GM18907 (cell line): ENCODE data around the gene ABHD16A.

Experiments
- ATAC-seq: cut with Tn5 transposase; IDR thresholded peaks from one replicate; pipeline ENCODE4 v1.9.1; 2021; ENCODE audit warnings: mild to moderate bottlenecking, moderate library complexity; ENCODE audit not compliant: unreplicated experiment

The ABHD16A gene

DNA sequence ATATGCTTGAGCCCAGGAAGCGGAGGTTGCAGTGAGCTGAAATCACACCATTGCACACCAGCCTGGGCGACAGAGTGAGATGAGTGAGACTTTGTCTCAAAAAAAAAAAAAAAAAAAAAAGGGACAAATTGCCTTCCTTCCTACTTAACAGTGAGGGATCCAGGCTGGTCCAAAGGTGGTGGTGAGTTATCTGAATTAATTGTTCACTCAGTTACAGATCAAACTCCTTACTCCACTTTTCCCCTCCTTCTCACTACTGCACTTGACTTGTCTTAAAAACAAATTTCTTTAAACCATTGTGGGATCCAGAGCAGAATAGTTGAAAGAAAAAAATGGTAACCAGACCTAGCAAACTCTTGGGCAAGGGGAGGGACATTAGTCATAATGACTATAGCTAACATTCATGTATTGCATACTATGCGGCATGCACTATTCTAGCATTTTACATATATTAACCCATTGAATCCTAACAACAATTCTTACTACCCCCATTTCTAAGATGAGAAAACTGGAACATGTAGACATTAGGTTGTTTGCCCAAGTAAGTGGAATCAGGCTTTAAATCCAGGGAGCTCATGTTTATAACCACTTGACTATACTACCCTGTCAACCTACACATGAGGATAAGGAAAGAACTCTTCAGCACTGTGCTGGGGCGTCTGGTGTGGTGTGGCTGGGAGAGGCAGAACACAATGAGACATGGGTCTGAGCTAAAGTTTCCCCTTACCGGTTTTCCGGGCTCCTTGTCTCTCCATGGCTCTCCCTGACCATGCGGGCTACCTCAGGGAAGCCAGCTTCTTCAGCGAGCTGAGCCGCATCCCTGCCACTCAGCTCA lies 39.8 kb downstream of the ABHD16A start:
- no peak for ATAC-seq

DNA sequence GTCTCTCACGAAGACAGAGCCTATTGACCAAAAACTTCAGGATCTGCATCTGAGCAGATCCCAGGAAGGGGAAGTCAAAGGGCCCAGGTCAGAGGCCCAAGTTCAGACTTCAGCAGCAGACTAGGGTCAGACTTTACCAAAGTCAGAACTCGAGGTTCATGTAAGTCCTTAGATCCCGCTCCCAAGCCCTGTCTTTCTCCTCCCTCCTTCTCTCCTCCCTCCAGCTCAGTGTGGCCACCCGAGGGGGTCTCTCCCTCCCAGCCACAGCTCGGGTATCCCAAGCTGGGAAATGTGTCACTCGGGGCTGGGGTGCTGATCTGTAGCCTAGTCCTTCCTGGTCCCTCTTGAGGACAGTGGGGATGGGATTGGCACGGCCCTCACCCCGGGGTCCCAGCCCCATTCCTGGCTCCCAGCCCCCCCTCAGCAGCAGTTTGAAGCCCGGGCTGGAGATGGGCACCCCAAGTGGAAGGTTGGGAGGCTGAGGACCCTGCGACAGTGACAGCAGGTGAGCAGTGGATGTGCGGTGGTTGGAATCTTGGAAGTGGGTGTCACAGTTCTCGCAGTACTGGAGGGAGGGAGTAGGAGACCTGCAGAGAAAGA lies 40.9 kb downstream of the ABHD16A start:
- no peak for ATAC-seq

DNA sequence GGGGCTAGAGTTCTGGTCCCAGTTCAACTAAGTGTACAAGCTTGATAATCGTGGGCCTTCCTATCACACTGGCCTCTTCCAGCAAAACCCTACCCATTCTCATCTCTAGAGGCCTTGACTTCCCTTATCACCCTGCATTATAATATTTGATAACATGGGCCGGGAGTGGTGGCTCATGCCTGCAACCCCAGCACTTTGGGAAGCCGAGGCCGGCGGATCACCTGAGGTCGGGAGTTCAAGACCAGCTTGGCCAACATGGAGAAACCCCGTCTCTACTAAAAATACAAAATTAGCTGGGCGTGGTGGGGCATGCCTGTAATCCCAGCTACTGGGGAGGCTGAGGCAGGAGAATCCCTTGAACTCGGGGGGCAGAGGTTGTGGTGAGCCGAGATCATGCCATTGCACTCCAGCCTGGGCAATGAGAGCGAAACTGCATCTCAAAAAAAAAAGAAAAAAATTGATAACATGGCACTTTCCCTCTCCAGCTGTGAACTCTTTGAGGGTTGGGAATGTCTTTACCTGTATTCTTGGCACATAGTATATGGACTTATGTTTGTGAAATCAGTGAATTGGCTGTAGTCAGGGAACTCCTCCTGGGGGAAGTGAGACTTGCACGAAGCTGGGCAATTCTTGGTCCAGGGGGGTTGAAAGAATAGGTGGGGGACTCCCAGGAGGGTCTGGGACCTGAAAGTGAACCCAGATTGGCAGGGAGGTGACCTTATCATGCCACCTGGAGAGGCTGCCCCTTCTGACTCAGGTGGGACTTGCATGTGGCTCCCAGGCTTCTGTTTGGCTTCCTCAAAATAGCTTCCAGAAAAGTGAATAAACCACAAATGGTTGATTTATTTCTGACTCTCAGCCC lies 41.6 kb downstream of the ABHD16A start:
- no peak for ATAC-seq

DNA sequence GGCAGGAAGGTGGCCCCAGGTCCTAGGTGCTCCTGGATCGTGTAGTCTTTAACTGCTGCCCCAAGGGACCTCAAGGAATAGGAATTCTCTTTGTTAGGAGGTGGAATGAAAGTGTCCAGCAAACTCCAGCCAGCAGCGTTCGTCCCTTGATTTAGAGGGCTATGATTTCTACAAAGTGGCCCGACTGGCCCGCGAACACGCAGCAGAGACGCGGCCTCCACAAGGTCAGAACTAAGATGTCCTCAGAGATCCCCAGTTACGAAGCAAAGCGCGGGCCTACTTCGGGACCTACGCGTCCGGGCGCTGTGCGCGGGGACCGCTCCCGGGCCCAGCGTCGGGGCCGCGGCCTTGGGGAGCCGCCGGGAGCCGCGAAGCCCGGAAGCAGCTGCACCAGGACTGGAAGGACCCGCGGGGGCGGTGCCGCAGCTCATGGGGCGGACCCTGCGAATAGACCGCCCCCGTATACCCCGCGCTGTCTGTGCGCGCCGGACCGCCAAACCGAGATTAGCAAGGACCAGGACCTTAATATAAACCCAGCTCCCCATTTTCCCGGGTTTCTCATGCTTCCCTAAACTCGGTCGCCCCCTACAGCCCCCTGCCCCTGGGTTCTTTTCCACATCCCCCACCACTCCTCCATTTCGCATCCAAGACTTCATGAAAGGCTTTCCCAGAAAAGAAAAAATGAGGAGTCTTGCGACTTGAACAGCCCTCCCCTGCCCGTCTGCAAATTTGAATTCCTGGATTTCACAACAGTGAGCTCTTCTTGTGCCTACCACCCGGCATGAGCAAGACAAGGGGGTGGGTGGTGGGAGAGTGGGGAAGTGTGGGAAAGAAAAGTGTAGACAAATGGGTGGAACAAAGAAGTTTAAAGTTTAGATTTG lies 42.5 kb downstream of the ABHD16A start, which contains the start of gene C6orf47:
TSS of gene C6orf47 (minus strand) at position 398 of the 881 bp plus-strand sequence. CDS start 831 bp downstream, outside the sequence.
- ATAC-seq: peak; percentile 43

DNA sequence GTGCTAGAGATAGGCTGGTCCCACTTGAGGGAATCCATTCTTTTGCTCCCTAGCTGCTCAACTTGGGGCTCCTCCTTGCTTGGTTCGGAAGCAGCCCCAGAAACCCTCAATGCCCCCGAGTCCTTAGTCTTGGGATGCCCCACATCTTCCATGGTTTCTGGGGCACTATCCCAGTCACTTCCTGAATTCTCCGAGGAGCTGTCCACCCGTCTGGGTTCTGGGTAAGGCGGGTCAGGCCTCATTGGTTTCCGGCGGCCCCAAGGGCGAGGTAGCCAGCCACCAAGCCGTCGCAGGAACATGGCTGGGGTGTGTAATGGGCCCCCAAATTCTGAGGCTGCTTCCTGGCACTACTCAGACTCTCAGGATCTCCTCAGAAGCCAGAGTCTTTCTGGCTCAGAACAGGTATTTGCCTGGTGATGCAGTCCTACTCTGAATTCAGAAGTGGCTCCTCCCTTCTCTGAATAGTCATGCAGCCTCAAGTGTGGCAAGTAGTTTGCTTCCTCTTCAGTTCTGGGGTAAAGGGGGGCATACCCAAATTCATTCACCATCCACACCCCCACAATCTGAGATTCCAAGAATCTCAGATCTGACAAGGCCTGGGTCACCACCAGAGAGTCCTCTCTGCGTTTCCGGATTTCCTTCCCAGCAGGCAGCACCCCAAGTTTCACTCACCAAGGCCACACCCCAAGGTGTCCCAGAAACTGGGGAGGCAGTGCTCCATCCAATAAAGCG lies 43.3 kb downstream of the ABHD16A start:
- ATAC-seq: no peak

DNA sequence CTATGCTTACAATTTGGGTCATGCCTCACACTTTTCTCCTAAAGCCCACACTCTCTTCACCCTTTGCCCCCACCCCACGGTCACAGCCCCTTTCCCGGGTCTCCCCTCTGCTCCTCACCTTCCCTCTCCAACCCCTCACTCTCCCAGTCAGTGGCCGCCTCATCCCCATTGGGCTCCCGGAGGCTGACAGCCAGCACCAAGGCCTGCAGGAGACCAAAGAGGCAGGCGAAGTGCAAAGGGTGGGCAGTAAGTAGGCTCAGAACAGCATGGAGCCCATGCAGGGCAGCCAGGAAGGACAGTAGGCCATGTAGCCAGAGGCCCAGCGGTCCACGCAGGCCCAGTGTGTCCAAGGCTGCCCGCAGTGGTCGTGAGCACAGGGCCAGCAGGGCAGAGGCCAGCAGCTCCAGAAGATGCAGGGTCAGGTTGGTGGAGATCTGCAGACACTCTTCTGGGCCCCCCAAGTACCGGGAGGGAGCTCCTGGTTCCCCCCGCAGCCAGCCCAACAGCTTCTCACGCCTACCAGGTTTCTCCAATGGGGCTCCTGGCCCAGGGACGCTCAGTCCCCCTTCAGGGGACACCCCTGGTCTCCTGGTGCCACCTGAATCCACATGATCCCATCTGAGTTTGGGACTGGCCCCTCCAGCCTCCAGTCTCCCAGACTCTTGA lies 44.0 kb downstream of the ABHD16A start:
- ATAC-seq: no peak

DNA sequence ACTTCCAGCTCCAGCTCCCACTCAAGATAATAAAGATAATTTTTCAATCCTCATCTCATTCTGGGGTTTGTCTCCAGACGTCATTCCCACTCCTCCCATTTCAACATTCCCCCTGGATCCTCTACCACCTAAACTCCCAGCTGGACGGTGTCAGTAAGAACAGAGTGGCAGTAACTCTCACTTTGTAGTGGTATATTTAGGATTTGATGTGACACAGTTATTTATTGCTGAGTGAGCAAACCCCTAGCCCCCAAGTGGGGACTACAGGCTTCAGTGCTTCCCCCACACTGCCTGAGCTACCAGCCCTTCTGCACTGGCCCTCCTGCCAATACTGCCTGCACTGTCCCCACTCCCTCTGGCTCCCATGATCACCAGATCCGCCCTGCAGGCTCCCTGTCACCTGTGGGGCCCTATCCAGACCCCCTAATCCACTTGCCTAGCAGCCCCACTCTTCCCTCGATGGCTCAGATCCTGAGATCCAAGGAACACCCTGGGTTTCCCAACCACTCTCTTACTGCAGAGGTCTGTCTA lies 44.9 kb downstream of the ABHD16A start:
- no peak for ATAC-seq

DNA sequence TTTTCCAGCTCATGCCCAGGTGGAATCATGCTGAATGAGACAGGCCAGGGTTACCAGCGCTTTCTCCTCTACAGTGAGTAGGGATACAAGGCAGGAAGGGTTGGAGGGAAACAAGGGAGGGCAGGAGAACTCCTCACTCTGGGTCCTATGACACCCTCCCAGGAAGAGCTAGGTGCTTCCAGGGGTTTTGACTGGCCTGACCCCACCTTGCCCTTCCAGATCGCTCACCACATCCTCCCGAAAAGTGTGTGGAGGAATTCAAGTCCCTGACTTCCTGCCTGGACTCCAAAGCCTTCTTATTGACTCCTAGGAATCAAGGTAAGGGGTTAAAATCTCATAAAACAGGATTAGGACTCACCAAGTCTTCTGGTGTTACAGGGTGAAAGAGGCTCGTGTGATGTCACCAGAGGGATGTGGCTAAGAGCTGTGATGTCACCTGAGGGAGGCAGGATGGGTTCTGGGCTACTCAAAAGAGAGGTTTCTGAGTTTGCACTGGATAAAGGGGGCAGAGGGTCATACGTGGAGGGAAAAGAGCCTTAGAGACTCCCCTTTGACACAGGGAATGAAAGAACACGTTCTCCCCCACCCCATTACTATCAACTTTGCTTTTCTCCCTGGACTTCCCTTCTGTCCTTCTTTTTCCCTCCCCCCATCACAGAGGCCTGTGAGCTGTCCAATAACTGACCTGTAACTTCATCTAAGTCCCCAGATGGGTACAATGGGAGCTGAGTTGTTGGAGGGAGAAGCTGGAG lies 45.5 kb downstream of the ABHD16A start:
- no peak for ATAC-seq

DNA sequence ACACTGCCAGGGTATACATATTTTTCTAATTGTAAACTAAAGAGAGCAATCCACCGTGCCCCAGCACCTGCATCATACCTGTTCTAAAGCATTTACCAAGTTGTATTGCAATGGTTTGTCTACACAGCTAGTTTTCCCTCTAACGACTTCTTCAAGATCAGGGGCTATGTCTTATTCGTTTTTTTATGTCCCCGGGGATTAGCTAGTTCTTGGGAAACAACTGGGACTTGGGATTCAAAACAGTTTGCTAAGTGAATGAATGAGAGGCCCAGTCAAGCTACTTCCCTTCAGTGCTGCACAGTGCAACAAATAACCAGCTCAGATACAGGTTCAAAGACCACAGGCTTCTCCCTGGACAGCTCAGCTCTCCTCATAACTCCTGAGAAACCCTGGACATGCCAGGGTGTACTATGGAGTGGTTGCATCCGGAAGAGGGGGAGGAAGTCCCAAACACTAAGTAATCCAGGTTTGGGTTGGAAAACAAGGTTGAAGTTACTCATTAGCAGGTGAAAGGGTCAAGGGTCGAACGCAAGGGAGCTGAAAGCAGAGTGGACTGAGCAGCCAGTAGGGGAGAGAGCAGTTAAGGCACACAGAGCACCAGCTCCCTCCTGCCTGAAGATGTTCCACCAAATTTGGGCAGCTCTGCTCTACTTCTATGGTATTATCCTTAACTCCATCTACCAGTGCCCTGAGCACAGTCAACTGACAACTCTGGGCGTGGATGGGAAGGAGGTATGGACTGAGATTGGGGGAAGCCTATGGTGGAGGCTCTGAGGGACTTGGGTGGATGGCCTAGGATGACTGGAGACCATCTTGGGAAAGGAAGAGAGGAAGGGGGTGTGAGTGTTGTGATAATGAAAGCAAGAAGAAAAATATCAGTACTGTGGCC lies 47.5 kb downstream of the ABHD16A start, which contains the start of gene APOM:
TSS of gene APOM (plus strand) at position 546 of the 889 bp plus-strand sequence. CDS start at position 619, 73 bp downstream.
- no peak for ATAC-seq

DNA sequence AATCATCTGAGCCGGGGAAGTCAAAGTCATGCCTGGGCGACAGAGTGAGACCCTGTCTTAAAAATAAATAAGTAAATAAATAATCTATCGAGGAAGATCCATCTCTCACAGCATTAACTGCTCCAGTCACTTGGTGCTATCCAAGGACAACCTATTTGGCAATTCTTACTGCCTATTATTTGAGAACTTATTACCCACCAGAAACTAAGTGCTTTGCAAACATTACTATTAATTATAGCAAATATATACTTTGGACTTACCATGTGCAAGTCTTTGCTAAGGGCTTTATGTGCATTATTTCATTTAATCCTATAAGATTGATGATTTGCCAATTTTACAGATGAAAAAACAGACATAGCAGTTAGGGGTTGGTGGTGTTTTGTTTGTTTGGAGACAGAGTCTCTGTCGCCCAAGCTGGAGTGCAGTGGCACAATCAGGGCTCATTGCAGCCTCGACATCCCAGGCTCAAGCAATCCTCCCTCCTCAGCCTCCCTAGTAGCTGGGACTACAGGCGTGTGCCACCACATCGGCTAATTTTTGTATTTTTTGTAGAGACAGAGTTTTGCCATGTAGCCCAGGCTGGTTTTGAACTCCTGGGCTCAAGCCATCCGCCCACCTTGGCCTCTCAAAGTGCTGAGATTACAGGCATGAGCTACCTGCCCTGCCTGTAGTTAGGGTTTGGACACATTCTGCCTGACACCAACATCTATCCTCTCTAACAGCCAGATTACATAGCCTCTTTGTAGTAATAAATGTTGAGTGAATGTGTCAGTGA lies 48.4 kb downstream of the ABHD16A start:
- ATAC-seq: no peak

DNA sequence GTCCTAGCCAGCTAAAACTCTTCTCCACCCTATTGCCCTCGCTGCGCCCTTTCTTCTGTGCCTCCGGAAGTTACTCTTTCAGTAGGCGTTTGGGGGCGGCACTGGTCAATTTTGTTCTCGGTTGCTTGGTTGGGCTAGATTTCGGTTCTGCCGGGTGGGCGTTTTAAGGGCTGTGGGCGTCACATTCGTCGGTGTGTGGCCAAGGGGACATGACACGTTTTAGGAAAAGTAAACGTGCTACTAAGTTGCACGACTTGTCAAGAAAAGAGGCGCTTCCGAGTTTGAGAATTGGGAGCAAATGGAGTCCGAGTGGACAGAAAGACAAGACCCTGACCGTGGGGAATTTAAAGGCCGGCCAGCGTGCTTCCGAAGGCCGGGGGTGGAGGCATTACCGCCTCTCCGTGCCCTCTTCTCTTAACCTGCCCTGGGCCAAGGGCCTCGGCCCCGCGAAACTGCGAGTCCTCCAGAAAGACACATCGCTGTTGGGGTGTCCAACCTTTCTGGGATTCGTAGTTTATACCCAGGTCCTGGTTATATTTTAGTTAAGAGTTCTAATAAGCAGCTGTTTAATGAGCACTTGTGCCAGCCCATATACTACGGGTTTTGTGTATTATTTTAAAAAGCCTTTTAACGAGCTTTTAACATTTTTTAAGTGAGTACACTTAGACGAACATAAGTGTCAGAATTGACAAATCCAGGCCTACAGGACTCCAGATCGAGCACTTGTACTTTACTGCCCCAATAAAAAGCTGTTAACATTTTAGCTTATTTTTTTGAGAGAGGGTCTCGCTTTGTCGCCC lies 50.0 kb downstream of the ABHD16A start:
- peak; percentile 58 for ATAC-seq

DNA sequence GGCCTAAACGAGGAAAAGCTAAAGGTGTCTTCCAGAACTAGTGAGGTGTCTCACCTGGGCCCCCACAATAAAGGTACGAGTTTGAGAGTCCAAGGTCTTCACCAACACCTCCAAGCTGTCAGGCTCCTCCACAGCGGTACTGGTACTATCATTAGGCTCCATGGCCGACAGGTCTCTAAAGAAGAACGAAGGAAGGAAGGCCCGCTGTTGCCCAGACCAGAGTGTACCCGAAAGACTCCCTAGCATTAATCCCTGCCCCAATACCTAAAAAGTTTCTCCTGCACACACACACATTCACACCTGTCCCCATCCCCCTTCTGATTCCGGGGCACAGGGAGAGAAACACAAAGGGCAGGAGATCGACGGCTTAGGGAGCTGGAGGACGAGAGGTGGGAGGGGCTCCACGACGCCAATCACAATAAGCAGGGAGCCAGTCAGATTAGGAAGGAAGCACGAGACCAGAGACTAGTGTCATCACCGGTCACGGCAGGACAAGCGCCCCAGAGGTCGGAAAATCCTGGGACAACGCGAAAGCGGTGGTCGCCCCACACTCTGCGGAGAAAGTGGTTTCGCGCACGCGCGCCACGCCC lies 51.4 kb downstream of the ABHD16A start:
- peak; percentile 36 for ATAC-seq

DNA sequence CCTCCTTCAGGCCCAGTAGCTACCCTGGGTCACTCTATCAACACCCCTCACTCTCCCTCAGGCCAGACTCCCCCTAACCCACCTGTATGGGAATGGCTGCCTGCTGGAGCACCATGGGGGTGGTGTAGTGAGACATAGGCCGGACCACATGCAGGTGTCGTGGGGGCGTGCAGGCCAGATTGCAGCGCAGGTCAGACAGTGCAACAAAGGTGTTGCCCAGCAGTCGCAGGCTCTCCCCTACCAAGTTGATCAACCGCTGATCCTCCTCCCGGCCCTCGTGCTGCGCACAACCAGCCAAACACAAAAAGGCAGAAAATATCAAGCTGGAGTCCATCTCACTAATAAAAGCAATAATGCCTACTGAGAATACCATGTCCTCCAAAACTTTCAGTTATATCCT lies 57.8 kb downstream of the ABHD16A start:
- ATAC-seq: no peak

DNA sequence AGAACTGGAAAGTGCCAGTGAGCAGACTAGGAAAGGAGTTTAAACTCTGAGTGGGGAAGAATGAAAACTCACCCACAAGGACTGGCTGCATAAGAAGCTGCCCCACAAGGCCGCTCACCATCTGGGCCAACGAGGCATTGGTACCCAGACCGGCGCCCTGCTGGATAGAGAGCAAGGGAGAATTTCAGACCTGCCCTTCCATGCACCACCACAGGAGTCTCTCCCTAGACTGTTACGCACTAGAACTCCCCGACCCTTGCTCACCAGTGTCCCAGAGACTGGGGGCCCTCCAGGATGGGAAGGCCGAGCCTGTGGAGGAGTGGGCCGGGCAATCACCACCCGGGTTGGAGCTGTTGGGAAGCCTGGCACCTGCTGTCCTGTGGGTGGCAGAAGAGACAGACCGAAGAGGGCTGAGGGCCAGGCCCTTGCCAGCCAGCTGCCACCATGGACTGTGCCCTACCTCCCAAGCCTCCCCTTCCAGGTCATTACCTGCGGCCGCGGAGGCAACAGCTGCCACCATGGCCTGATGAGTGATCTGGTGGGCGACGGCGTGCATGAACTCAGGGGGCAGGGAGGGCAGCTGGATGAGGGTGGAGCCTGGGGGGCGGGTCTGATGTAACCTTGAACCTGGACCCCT lies 59.2 kb downstream of the ABHD16A start:
- no peak for ATAC-seq
